ENCODE data around the gene TMEM151B.
A peak's percentile ranks its signal among the peaks of the same experiment; 100 is the strongest.

Gene TMEM151B

GRCh38 chr6:44265722-44266233, 4.5 kb upstream of the TMEM151B start:
- no peak for DNase-seq

GRCh38 chr6:44266347-44266746, 3.9 kb upstream of the TMEM151B start:
- DNase-seq: no peak

- DNase-seq: no peak
Observed at GRCh38 chr6:44267252-44267651, 3.0 kb upstream of the TMEM151B start.

GRCh38 chr6:44268095-44268628, 2.1 kb upstream of the TMEM151B start:
- DNase-seq: peak; percentile 40

- DNase-seq: no peak
Observed at GRCh38 chr6:44269178-44269920, 901 bp upstream of the TMEM151B start.

GRCh38 chr6:44270526-44271405, 516 bp downstream of the TMEM151B start:
- DNase-seq: peak; percentile 52

GRCh38 chr6:44271406-44271723, 1.1 kb downstream of the TMEM151B start:
- DNase-seq: no peak

- no peak for DNase-seq
Observed at GRCh38 chr6:44271914-44272313, 1.7 kb downstream of the TMEM151B start.

GRCh38 chr6:44272529-44272928, 2.3 kb downstream of the TMEM151B start:
- DNase-seq: no peak

- DNase-seq: no peak
Observed at GRCh38 chr6:44272999-44273566, 2.8 kb downstream of the TMEM151B start.

GRCh38 chr6:44273617-44274016, 3.4 kb downstream of the TMEM151B start:
- no peak for DNase-seq

GRCh38 chr6:44275271-44275748, 5.1 kb downstream of the TMEM151B start:
- no peak for DNase-seq

GRCh38 chr6:44275749-44276648, 5.7 kb downstream of the TMEM151B start:
- no peak for DNase-seq

- no peak for DNase-seq
Observed at GRCh38 chr6:44276667-44277640, 6.7 kb downstream of the TMEM151B start.

- DNase-seq: no peak
Observed at GRCh38 chr6:44277763-44278162, 7.5 kb downstream of the TMEM151B start.

GRCh38 chr6:44278315-44278714, 8.1 kb downstream of the TMEM151B start:
- DNase-seq: no peak

- no peak for DNase-seq
Observed at GRCh38 chr6:44278774-44279697, 8.8 kb downstream of the TMEM151B start.

GRCh38 chr6:44284121-44284520, 13.9 kb downstream of the TMEM151B start:
- DNase-seq: no peak

- no peak for DNase-seq
Observed at GRCh38 chr6:44284867-44285266, 14.6 kb downstream of the TMEM151B start.
